H54 (cell line): ENCODE data around the gene ALOX12B.
A peak's percentile ranks its signal among the peaks of the same experiment; 100 is the strongest.
"Not testable (repeated sequence)": the region's sequence is repeated elsewhere in the genome, so short reads cannot be mapped to it uniquely, and the experiment has no call there.

Experiments
- DNase-seq: peaks from one replicate; pipeline ENCODE4 v3.0.0; 2011; ENCODE audit warnings: low spot score, mixed read lengths; ENCODE audit not compliant: insufficient read length
- FAIRE-seq: peaks from 3 replicates; lab custom pipeline; 2011; peaks lifted over from hg19 to GRCh38; lab: Jason Lieb, UNC
- POLR2A ChIP-seq: IDR thresholded peaks from 2 replicates; pipeline ENCODE4 v1.6.1; 2011; ENCODE audit warnings: low read depth, mild to moderate bottlenecking, low read length

The ALOX12B gene

GRCh38 chr17:8044819-8045810, 42.4 kb downstream of the ALOX12B start:
- TF ChIP-seq POLR2A = no peak
- DNase-seq = no peak
- no peak for FAIRE-seq

- no peak for TF ChIP-seq POLR2A
- no peak for DNase-seq
- no peak for FAIRE-seq
These were observed 45.5 kb downstream of the ALOX12B start for GRCh38 chr17:8041979-8042378.

GRCh38 chr17:8041249-8041928, 46.1 kb downstream of the ALOX12B start:
- DNase-seq = peak; percentile 49
- TF ChIP-seq POLR2A = no peak
- no peak for FAIRE-seq

GRCh38 chr17:8039611-8040168, 47.8 kb downstream of the ALOX12B start:
- no peak for DNase-seq
- TF ChIP-seq POLR2A = no peak
- FAIRE-seq = no peak

GRCh38 chr17:8038954-8039610, 48.4 kb downstream of the ALOX12B start, which contains the start of gene ALOX15B:
Gene ALOX15B, plus strand, starts transcription at chr17:8039059. Its CDS starts 97 bp downstream, at chr17:8039156.
- no peak for DNase-seq
- TF ChIP-seq POLR2A = no peak
- FAIRE-seq = no peak

GRCh38 chr17:8032442-8032841, 55.1 kb downstream of the ALOX12B start:
- FAIRE-seq (no peak), DNase-seq (no peak)
- TF ChIP-seq POLR2A = no peak

GRCh38 chr17:8031950-8032349, 55.6 kb downstream of the ALOX12B start:
- FAIRE-seq (no peak), DNase-seq (no peak)
- TF ChIP-seq POLR2A = no peak

- no peak for TF ChIP-seq POLR2A
- DNase-seq (no peak), FAIRE-seq (no peak)
These were observed 56.3 kb downstream of the ALOX12B start for GRCh38 chr17:8031261-8031661.

GRCh38 chr17:8029121-8029520, 58.4 kb downstream of the ALOX12B start:
- FAIRE-seq (no peak), DNase-seq (no peak)
- no peak for TF ChIP-seq POLR2A

- FAIRE-seq = no peak
These were observed 62.2 kb downstream of the ALOX12B start for GRCh38 chr17:8025176-8025911.

GRCh38 chr17:8024161-8024560, 63.4 kb downstream of the ALOX12B start:
- FAIRE-seq, DNase-seq: not testable (repeated sequence)

More at GRCh38 chr17:8025176-8025911, 62.2 kb downstream of the ALOX12B start:
- TF ChIP-seq POLR2A = no peak
- DNase-seq = no peak
